ENCODE data around the gene STAG3. TPM values are rescaled to one million over a fixed set of nuclear protein-coding genes. Genes with fewer than 3 reads are reported as not detected.

The STAG3 gene
- total and polyA plus RNA-seq, 2 of the 8 experiments (the other 6 are each of a cell fraction or from before 2014, with no cell fraction given), result 1.3 to 3.3 TPM

DNA sequence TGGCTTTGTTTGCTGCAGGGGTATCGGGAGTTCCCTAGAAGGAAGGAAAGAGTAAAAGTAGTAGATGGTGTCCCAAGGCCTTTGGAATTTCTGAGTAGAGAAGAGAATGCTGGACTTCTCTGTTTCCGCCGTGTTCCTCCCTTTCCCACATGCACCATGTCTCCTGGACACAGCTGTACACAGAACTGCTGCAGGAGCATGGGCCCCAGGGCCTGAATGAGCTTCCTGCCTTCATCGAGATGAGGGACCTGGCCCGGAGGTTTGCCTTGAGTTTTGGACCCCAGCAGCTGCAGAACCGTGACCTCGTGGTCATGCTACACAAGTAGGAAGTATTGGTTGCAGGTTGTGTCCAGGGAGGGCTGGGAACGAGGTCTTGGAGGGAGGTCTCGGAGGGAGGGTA lies 26.7 kb downstream of the STAG3 start:
- no peak overlapping the region for H3K4me2 ChIP-seq (ENCODE audit: insufficient read depth in 1 of 2, low read depth in 2 of 2, low read length in 2 of 2)
- 89% methylated on average over 9 of the region's 9 CpGs; no CpG with 5 or more reads in 1 of the 2 experiments for WGBS, 2 experiments (ENCODE audit: extremely low coverage in 1 of 2, insufficient coverage in 1 of 2, insufficient read length in 1 of 2, insufficient replicate concordance in 2 of 2, low coverage in 1 of 2, low lambda C conversion rate in 2 of 2, missing lambda C conversion rate in 1 of 2)
- no peak for FAIRE-seq
- H3K27me3 ChIP-seq (replicated peaks in 1 of 4; ENCODE audit: control insufficient read depth in 3 of 4, extremely low read depth in 1 of 4, insufficient read depth in 3 of 4, low read length in 3 of 4), result peaks cover 0 to 5% (median 2%) of the 10 kb centered on the region in 4 experiments; a peak in 4 of 7 replicates
- H4K20me1 ChIP-seq (replicated peaks in 1 of 2; ENCODE audit: control insufficient read depth in 1 of 2, insufficient read depth in 2 of 2, low read length in 2 of 2), result no peaks in the 10 kb centered on the region
- POLR2A ChIA-PET (ENCODE audit: partially characterized antibody), result interaction anchor here (0.7 to 1.6 kb wide), 5 partner anchors 10 to 37 kb away, joined by 3 to 4 read pairs (median 3); partner anchors contain the start of gene GAL3ST4
- H2AK5ac ChIP-seq (ENCODE audit: low read depth, low read length), result peak overlapping the region; percentile 71; the same call in 1 of the 2 replicates
- H3K79me2 ChIP-seq (ENCODE audit: control insufficient read depth in 1 of 2, insufficient read depth in 2 of 2, low read length in 2 of 2), result no peaks in the 10 kb centered on the region
- no peak overlapping the region for H3K4ac ChIP-seq (replicated peaks; ENCODE audit: insufficient read length, low read depth, low read length)
- no peak overlapping the region for H3K23ac ChIP-seq (ENCODE audit: insufficient read length)
- no peak overlapping the region for H4K5ac ChIP-seq (ENCODE audit: insufficient read length, low read depth, low read length)
- H4K8ac ChIP-seq (ENCODE audit: extremely low read depth, insufficient read depth, low read length), result no peak overlapping the region; the same call in 1 of the 2 replicates
- no peak overlapping the region for H3K27ac ChIP-seq (ENCODE audit: low read depth, low read length)
- H2BK5ac ChIP-seq (ENCODE audit: low read depth, low read length), result no peak overlapping the region
- H3K9ac ChIP-seq (replicated peaks in 1 of 4; ENCODE audit: extremely low read depth in 1 of 4, low read depth in 3 of 4, low read length in 3 of 4), result no peak overlapping the region
- no peak overlapping the region for H3K18ac ChIP-seq (ENCODE audit: extremely low read depth, low read length)
- peaks cover 0 to 9% (median 3%) of the 10 kb centered on the region in 4 experiments; a peak in 3 of 7 replicates for H3K4me1 ChIP-seq (replicated peaks in 1 of 4; ENCODE audit: control insufficient read depth in 3 of 4, insufficient read depth in 4 of 4, low read length in 3 of 4)
- no peak overlapping the region for H3K14ac ChIP-seq (ENCODE audit: insufficient read length)
- no peak for DNase-seq (ENCODE audit: low read depth in 1 of 2, low spot score in 2 of 2)
- no peaks in the 10 kb centered on the region for H3K79me1 ChIP-seq (ENCODE audit: low read depth, low read length)
- no peak overlapping the region for H2BK12ac ChIP-seq (ENCODE audit: low read depth, low read length)
- no peaks in the 10 kb centered on the region for H3K36me3 ChIP-seq (ENCODE audit: control insufficient read depth in 2 of 4, insufficient read depth in 4 of 4, low read length in 3 of 4)
- H2BK120ac ChIP-seq (replicated peaks; ENCODE audit: low read depth, low read length), result no peak overlapping the region
- CTCF ChIA-PET (ENCODE audit: partially characterized antibody), result interaction anchor here (0.6 to 3.4 kb wide), 7 partner anchors 11 to 73 kb away, joined by 3 to 36 read pairs (median 3); no protein-coding TSS in a partner anchor
- no peak overlapping the region for H4K91ac ChIP-seq (replicated peaks; ENCODE audit: insufficient read length, low read length)
- H3K9me3 ChIP-seq (ENCODE audit: insufficient read depth in 2 of 2, low read depth in 1 of 2, low read length in 1 of 2), result no peaks in the 10 kb centered on the region
- no peak overlapping the region for H3K4me3 ChIP-seq (ENCODE audit: extremely low read depth in 1 of 4, insufficient read depth in 2 of 4, low read depth in 3 of 4, low read length in 4 of 4)
- 0 out of 2 replicates have a peak, but pooled peaks cover 1% of the 10 kb centered on the region for H3K23me2 ChIP-seq (ENCODE audit: low read depth, low read length)
- H2AFZ ChIP-seq (ENCODE audit: low read length), result no peak overlapping the region
- H3K56ac ChIP-seq (replicated peaks; ENCODE audit: insufficient read length, low read depth, low read length), result no peak overlapping the region
- no peak overlapping the region for H2BK20ac ChIP-seq (ENCODE audit: low read length)
- H2BK15ac ChIP-seq (ENCODE audit: low read length), result no peak overlapping the region
- TF ChIP-seq RNF2 (IDR thresholded peaks at IDR 0.05; ENCODE audit: borderline replicate concordance, low read depth, low read length, missing control alignments, poor library complexity, severe bottlenecking), result no peak
- no peak for TF ChIP-seq NRF1 (IDR thresholded peaks at IDR 0.05; ENCODE audit: low read depth, low read length)
- no peak for TF ChIP-seq POLR2A (IDR thresholded peaks at IDR 0.05; ENCODE audit: control extremely low read depth in 1 of 2, low read depth in 2 of 2, low read length in 2 of 2)
- no peak for TF ChIP-seq SAP30 (IDR thresholded peaks at IDR 0.05; ENCODE audit: insufficient read depth, insufficient replicate concordance, low read length)
- TF ChIP-seq CHD1 (IDR thresholded peaks at IDR 0.05; ENCODE audit: low read depth, low read length), result no peak
- no peak for TF ChIP-seq POLR2AphosphoS5 (IDR thresholded peaks at IDR 0.05; ENCODE audit: low read depth, low read length)
- TF ChIP-seq FOSL1 (IDR thresholded peaks at IDR 0.05; ENCODE audit: insufficient read depth, low read depth, low read length), result no peak
- no peak for TF ChIP-seq HDAC2 (IDR thresholded peaks at IDR 0.05; ENCODE audit: borderline replicate concordance in 1 of 2, low read depth in 2 of 2, low read length in 2 of 2)
- no peak for TF ChIP-seq SUZ12 (IDR thresholded peaks at IDR 0.05; ENCODE audit: low read length)
- TF ChIP-seq SIRT6 (IDR thresholded peaks at IDR 0.05; ENCODE audit: low read length), result no peak
- no peak for TF ChIP-seq RBBP5 (IDR thresholded peaks at IDR 0.05; ENCODE audit: borderline replicate concordance, low read depth, low read length)
- TF ChIP-seq ZNF274 (IDR thresholded peaks at IDR 0.05; ENCODE audit: borderline replicate concordance, extremely low read depth, low read length), result no peak
- TF ChIP-seq RAD21 (IDR thresholded peaks at IDR 0.05 in 1 of 2, conservative IDR thresholded peaks at IDR 0.05 in 1 of 2; ENCODE audit: low read depth in 2 of 2, low read length in 2 of 2), result no peak

All from H1 (cell line).